GM18951 (cell line): ENCODE results near the gene TLL1.

Source experiments
- POLR2A ChIP-seq: IDR thresholded peaks from 4 replicates; pipeline ENCODE4 v1.6.1; 2011; ENCODE audit warnings: mild to moderate bottlenecking; ENCODE audit not compliant: insufficient read length, insufficient read depth; ENCODE audit errors: extremely low read depth
- in situ Hi-C: fragments of 300-500 bp; cut with MboI; formaldehyde crosslinking; loops from one replicate; pipeline ENCODE4 v1.12.0; 2022; ENCODE audit warnings: low sequenced_read_pairs, mixed read lengths, inconsistent platforms; ENCODE audit not compliant: unreplicated experiment

Gene TLL1

DNA sequence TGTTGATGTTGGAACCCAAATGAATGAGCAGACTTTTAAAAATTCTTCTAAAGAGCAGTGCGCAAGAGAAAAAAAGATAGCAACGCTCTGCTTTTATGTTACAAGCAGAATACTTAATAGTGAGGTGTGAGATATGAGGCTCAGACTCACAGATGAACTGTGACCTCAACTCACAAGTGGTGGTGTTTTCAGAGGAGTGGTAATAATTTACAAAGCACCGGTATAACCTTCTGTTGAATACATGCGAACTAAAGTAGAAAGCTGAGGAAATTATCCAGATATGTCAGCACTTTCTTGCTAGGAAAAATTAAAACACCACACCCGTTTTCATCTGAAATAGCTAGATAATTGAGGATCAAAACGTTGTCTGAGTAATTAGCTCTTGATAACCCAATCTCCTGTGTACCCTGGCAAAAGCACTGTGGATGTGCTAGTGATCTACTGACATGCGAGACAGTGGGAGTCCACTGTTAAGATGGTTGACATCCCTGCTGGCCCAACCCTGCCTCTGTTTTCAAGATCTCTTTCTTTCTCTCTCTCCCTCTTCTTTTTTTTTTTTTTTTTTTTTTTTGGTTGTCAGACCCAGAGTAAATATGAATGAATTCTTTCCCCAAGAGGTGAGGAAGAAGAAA, 6.9 kb upstream of the TLL1 start:
- in situ Hi-C loops = no loop called here
- TF ChIP-seq POLR2A = no peak

DNA sequence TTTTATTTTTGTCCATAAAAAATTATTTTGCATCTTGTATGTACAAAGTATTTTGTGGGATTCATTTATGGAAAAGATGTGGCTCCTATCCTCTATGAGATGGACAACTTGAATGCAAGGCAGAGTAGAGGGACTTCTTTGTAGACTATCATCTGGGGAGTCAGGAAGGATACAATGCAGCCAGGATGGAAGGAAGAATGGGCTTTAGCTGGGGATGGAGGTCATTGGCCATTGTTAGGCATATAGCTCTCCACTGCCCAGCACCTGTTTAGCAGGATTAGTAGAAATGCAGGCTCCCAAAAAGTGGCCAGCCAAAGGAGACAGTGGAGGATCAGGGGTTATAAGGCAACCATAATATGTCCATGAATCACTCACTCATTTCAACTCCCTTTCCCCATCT, 5.1 kb upstream of the TLL1 start:
- in situ Hi-C loops = no loop called here
- TF ChIP-seq POLR2A = no peak

DNA sequence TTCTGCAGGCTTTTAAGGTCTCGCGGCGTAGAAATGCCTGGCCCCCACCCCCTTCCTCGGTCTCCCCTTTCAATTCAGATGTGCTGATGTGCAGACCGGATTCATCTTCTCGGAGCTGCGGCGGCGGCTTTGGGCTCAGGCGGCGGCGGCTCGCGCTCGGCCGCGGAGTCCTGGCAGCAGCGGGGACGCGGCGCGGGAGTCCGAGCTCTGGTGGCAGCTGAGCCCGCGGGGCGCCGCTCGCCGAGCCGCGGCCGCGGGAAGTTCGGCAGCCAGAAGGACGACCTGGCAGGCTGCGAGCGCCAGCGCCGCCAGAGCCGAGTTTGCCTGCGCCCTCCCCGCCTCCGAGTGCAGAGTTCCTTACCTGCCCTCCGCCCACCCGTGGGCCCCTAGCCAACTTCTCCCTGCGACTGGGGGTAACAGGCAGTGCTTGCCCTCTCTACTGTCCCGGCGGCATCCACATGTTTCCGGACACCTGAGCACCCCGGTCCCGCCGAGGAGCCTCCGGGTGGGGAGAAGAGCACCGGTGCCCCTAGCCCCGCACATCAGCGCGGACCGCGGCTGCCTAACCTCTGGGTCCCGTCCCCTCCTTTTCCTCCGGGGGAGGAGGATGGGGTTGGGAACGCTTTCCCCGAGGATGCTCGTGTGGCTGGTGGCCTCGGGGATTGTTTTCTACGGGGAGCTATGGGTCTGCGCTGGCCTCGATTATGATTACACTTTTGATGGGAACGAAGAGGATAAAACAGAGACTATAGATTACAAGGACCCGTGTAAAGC, 448 bp downstream of the TLL1 start:
- in situ Hi-C loops = no loop called here
- TF ChIP-seq POLR2A = no peak

DNA sequence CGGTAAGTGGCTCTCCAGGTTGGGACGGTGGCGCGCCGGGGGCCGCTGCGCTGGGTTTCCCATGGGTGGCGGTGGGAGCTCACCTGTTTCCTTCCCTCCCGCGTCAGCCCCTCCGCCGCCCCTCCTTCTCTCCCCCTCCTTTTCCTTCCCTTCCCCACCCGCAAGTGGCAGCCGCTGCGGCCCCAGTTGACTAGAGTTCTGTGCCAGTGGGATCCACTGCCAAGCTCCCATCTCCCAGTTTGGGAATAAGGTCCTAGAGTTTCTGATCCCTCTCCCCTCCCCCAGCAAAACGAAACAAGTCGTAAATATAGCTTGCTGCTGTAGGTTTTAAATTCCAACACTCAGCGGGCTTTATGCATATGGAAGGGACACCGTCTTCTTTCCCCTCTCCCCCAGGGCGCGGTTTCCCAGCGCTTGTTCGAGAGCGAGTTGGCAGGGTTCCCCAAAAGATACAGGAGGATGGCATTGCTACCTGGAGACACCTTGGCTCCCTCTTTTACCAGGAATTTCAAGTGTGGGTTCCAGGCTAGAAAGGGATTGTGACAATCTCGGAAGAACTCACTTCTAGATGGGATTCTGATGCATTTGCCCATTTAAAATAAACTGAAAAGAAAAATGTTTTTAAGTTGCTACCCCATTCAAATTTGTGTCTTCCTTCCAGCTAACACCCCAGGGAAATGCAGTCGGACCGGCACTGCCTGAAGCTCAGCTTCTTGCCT, 1.2 kb downstream of the TLL1 start:
- in situ Hi-C loops = no loop called here
- no peak for TF ChIP-seq POLR2A

DNA sequence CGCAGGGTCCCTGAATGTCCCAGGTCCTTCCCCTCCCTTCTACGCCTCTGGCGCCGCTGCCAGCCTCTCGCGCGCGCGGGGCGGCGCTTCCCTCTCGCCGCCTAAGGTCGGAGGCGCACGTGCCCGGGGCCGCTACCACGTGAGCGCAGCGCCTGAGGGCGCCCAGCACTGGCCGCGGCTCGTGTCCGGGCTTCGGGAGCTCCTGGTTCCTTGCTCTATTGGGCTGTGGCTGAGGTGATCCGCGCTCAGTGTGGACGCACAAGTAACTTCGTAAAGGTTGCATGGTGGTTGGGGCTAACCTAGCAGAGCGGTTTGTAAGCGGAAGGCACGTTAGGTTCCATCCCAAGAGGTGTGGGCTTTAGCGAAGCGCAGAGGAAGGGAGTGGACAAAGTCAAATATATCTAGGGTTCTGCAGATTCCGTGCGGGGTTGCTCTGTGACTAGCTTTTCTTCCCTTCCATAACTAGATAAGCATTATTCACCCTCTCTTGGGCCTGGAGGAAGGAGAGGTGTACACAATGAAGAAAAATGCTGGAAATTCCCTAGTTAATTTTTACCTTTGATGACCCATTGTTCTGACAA, 1.8 kb downstream of the TLL1 start:
- no peak for TF ChIP-seq POLR2A
- in situ Hi-C loops = no loop called here

DNA sequence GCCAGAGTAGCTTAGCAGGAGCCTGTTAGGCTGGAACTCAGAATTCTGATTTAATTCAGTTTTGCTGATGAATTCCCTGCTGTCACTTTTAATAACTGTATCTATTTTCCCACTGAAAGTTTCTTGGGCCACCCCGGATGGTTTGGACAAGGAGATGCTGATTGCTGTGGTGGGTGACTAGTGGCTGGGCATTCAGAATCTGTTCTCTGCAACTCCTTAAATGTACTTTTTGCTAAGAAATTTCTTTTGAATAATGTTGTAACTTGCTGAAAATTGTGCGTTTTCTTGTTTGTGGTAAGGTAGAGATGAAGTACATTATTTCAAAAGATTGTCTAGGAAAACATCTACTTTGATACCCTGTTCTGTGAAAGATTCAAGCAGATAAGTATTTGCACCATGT, 2.4 kb downstream of the TLL1 start:
- no peak for TF ChIP-seq POLR2A
- in situ Hi-C loops = no loop called here

DNA sequence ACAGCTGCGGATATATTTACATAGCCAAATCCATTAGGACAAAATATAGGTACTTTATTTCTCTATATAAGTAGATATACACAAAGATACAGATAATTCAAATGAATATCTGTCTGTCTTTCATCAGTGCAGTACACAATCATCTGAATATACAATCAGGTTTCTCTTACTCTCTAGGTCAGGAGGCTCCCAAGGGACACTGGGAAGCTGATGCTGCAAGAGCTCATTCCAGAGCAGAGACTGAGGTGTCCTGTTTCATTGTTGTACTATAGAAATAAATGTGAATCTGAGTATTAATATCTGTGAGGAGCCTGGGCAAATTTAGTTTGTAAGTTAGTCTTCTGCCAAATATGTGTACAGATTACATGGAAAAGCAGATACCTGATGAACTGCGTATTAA, 4.2 kb downstream of the TLL1 start:
- no peak for TF ChIP-seq POLR2A
- in situ Hi-C loops = no loop called here

DNA sequence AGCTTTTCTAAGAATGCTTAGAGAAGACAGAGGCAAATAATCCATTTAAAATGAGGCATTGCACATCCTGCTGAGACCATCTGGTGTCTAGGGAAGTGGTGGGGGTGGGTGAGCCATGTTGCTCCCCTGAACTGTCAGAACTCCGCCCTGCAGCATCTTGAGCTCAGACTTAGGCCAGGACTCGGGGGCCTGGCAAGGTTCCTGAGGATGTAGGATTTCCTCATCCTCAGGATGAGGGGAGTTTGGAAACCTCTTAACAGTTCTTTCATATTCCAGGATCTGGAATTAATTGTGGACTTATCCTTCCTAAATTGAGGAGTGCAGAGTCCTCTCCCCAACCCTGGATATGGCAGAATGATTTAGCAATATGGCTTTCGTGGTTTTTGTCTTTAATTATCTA, 6.6 kb downstream of the TLL1 start:
- in situ Hi-C loops = no loop called here
- no peak for TF ChIP-seq POLR2A

DNA sequence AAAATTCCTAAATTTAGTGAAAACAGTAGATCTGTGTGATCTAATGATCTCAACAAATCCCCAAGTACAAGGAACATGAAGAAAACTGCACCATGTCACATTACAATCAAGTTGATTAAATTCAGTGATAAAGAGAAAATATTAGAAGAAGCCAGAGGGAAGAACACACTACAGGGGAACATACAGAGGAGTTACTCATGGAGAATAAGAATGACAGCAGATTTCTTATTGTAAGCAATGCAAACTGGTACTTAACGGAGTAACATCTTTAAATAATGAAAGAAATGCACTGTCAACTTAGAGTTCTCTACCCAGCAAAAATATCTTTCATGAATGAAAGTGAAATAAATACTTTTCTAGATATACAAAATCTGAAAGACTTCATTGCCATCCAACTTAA, 21.1 kb downstream of the TLL1 start:
- in situ Hi-C loops = no loop called here

DNA sequence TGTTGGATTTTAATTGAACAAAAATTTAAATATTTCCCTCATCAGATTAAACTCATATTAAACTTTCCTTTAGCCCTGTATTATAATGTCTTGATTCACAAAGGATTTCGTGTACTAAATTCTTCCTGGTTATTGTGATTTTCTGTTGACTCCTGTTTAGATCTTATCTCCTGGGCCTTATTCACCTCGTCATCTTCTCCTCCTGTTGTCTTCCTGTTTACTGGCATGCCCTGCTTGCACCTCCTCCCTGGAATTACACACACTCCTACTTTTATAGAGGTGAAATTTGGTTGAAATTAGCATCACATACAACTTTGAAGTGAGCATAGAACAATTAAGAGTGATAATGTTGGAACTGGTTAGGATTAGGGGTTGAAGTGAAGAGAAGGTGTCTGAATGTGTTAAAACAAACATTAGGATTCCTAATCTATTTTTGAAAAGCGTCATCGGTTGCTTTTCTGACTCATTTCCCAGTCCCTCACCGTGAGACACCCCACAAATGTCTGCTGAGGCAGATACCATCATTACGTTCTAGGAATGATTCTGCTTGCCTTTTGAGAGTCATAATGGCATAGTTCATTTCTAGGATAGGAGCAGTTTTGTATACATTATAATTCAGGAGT, 32.5 kb downstream of the TLL1 start:
- no peak for TF ChIP-seq POLR2A
- in situ Hi-C loops = no loop called here

More for the DNA sequence above, 21.1 kb downstream of the TLL1 start:
- no peak for TF ChIP-seq POLR2A

DNA sequence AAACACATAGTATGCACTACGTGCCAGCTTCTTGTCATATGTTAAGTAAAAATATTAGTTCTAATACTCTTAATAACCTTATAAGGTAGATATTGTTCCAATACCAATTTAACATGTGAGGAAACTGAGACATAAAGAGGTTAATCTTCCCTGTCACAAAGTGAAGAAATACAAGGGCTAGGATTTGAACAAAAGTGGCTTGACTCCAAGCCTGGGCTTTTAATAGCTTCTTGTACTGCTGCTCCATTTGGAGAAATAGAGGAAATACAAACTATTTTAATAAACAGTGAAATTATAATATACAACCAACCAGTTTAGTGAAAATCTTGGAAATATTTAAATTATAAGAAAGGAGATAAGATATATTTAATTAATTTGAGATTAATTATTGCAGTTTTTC, 33.2 kb downstream of the TLL1 start:
- in situ Hi-C loops = no loop called here
- no peak for TF ChIP-seq POLR2A

DNA sequence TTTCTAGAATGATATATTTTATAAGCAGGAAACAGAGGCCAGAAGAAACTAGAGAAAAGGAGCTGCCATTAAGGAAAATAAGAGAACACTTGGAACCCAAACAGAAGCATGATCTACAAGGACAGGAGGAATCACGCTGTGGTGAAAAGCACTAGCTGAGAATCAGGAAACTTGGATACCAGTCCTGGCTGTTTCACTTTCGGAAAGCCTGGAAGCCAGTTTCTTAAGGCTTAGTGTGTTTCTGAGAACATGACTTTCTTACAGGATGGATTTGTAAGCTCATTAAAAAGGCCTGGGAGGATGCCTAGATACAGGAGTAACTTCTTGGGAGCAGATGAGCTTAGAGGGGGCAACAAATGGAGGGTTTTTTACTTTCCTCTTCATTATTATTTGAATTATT, 36.9 kb downstream of the TLL1 start:
- in situ Hi-C loops = no loop called here
- no peak for TF ChIP-seq POLR2A

DNA sequence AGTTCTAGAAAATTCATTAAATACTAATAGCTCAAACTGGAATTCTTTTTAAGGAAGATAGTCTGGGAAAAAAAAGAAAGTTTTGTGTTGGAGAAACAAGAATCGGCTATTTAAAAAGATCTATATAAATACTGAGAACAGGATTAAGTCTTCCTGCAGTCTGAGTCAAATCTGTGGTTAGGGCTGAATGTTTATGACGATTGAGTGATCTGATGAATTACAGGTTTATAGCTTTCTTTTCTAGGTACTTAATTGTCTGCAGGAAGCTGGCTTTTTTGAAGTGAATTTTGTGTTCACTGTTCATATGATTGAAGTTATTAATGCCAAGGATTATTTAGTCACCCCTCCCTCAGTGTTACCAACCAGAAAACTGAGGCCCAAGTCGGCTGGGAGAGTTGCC, 42.2 kb downstream of the TLL1 start:
- in situ Hi-C loops = no loop called here
- TF ChIP-seq POLR2A = no peak
